Progenitor cell of endocrine pancreas (in vitro differentiated cells): Measurements from ENCODE around the gene SECISBP2. TPM values are rescaled to one million over a fixed set of nuclear protein-coding genes. Genes with fewer than 3 reads are reported as not detected.
"Not testable (repeated sequence)": the region's sequence is repeated elsewhere in the genome, so short reads cannot be mapped to it uniquely, and the experiment has no call there.

Source experiments
- DNase-seq: peaks from one replicate; pipeline ENCODE4 v3.0.0; 2021; ENCODE audit warnings: low spot score; ENCODE audit not compliant: unreplicated experiment
- H3K27ac Mint-ChIP-seq: 2 replicates; pipeline ENCODE4 v1.8.0; 2021; ENCODE audit warnings: mild to moderate bottlenecking, moderate library complexity, mixed read lengths
- H3K27me3 Mint-ChIP-seq: 2 replicates; pipeline ENCODE4 v1.8.0; 2021; ENCODE audit warnings: mixed read lengths
- H3K36me3 Mint-ChIP-seq: 2 replicates; pipeline ENCODE4 v1.8.0; 2022; ENCODE audit warnings: mixed read lengths; ENCODE audit not compliant: insufficient read depth
- H3K4me1 Mint-ChIP-seq: 2 replicates; pipeline ENCODE4 v1.8.0; 2021; ENCODE audit warnings: low read depth, mixed read lengths
- H3K4me3 Mint-ChIP-seq: 2 replicates; pipeline ENCODE4 v1.8.0; 2021; ENCODE audit warnings: low read depth, mild to moderate bottlenecking, moderate library complexity, mixed read lengths
- H3K9me3 Mint-ChIP-seq: 2 replicates; pipeline ENCODE4 v1.8.0; 2021; ENCODE audit warnings: low read depth, mixed read lengths
- total RNA-seq: library from RNA; stranded (reverse); gene quantifications from 2 replicates; pipeline ENCODE4 v1.2.1, GENCODE V29; 2021
- TF ChIP-seq, protein P1 (sequence below): fragments of 200-600 bp; sonication (generic); IDR thresholded peaks from one replicate; pipeline ENCODE4 v1.5.0; 2021; ENCODE audit warnings: antibody characterized with exemption, mild to moderate bottlenecking; ENCODE audit not compliant: unreplicated experiment

Gene SECISBP2
- total RNA-seq, 1 donor from 2014 or later = 73.5 TPM

- Mint-ChIP-seq H3K4me3 (no peak overlapping the region), H3K4me1 (no peaks in the 10 kb centered on the region), H3K27ac (no peak overlapping the region), H3K36me3 (peaks cover 51% of the 10 kb centered on the region), H3K9me3 (no peaks in the 10 kb centered on the region), H3K27me3 (no peaks in the 10 kb centered on the region)
- DNase-seq = no peak
- TF ChIP-seq, protein P1, sequence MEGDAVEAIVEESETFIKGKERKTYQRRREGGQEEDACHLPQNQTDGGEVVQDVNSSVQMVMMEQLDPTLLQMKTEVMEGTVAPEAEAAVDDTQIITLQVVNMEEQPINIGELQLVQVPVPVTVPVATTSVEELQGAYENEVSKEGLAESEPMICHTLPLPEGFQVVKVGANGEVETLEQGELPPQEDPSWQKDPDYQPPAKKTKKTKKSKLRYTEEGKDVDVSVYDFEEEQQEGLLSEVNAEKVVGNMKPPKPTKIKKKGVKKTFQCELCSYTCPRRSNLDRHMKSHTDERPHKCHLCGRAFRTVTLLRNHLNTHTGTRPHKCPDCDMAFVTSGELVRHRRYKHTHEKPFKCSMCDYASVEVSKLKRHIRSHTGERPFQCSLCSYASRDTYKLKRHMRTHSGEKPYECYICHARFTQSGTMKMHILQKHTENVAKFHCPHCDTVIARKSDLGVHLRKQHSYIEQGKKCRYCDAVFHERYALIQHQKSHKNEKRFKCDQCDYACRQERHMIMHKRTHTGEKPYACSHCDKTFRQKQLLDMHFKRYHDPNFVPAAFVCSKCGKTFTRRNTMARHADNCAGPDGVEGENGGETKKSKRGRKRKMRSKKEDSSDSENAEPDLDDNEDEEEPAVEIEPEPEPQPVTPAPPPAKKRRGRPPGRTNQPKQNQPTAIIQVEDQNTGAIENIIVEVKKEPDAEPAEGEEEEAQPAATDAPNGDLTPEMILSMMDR = no peak
Observed at GRCh38 chr9:89342948-89343347, 24.6 kb downstream of the SECISBP2 start.

DNA sequence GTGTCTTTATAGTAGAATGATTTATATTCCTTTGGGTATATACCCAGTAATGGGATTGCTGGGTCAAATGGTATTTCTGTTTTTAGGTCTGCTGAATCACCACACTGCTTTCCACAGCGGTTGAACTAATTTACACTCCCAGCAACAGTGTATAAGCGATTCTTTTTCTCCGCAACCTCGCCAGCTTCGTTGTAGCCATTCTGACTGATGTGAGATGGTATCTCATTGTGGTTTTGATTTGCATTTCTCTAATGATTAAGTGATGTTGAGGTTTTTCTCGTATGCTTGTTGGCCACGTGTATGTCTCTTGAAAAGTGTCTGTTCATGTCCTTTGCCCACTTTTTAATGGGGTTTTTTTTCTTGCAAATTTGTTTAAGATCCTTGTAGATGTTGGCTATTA is 25.5 kb downstream of the SECISBP2 start:
- H3K36me3 Mint-ChIP-seq = peaks cover 52% of the 10 kb centered on the region
- H3K27me3 Mint-ChIP-seq, H3K4me3 Mint-ChIP-seq, H3K4me1 Mint-ChIP-seq, H3K27ac Mint-ChIP-seq, H3K9me3 Mint-ChIP-seq, DNase-seq: not testable (repeated sequence)

DNA sequence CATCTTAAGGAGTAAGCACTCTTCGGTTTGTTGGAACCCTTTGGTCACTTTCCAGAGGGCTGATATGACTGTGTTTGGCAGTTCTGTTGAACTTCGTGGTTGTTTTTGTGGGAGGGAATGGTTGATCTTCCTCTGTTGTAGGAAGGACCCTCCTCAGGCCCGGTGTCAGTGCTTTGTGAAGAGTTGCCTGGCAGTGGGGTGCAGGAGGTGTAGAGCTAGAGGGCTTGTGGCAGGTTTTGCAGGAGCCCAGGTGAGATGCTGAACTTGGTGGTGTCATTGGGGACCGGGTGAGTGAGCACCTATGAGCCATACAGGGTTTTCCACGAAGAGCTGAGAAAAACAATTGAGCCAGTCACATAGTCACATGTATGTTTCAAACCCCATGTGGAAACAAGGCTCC is 27.2 kb downstream of the SECISBP2 start:
- H3K9me3 Mint-ChIP-seq = no peaks in the 10 kb centered on the region
- H3K27ac Mint-ChIP-seq = no peak overlapping the region
- peaks cover 51% of the 10 kb centered on the region for H3K36me3 Mint-ChIP-seq
- no peaks in the 10 kb centered on the region for H3K4me1 Mint-ChIP-seq
- no peak for DNase-seq
- no peak overlapping the region for H3K4me3 Mint-ChIP-seq
- TF ChIP-seq, protein P1 = no peak
- H3K27me3 Mint-ChIP-seq = no peaks in the 10 kb centered on the region

DNA sequence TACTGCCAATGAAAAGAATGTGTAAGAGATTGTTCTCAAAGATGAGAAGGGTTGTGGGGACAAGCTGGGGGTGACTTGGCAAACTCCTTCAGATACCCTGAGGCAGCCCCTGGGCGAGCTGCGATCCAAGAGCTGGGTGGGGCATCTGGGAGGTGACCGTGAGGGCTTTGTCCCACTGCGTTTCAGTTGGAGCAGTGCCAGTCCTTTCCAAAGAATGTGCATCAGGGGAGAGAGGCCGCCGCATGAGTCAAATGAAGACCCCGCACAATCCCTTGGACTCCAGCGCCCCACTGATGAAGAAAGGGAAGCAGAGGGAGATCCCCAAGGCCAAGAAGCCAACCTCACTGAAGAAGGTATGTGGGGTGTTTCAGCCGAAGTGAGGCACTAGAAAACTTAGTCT is 28.4 kb downstream of the SECISBP2 start:
- TF ChIP-seq, protein P1 = no peak
- no peak overlapping the region for H3K4me3 Mint-ChIP-seq
- H3K27ac Mint-ChIP-seq = no peak overlapping the region
- peaks cover 46% of the 10 kb centered on the region for H3K36me3 Mint-ChIP-seq
- DNase-seq = no peak
- H3K4me1 Mint-ChIP-seq = no peaks in the 10 kb centered on the region
- H3K9me3 Mint-ChIP-seq = no peaks in the 10 kb centered on the region
- H3K27me3 Mint-ChIP-seq = no peaks in the 10 kb centered on the region

- no peak overlapping the region for H3K27ac Mint-ChIP-seq
- H3K4me1 Mint-ChIP-seq = no peaks in the 10 kb centered on the region
- peaks cover 40% of the 10 kb centered on the region for H3K36me3 Mint-ChIP-seq
- DNase-seq = no peak
- no peaks in the 10 kb centered on the region for H3K9me3 Mint-ChIP-seq
- H3K27me3 Mint-ChIP-seq = no peaks in the 10 kb centered on the region
- H3K4me3 Mint-ChIP-seq = no peak overlapping the region
- TF ChIP-seq, protein P1 = no peak
Observed at GRCh38 chr9:89347651-89348050, 29.4 kb downstream of the SECISBP2 start.

GRCh38 chr9:89349607-89350006 is 31.3 kb downstream of the SECISBP2 start:
- Mint-ChIP-seq H3K27ac (no peak overlapping the region), H3K9me3 (no peaks in the 10 kb centered on the region), H3K4me3 (no peak overlapping the region), H3K4me1 (no peaks in the 10 kb centered on the region), H3K36me3 (peaks cover 27% of the 10 kb centered on the region), H3K27me3 (no peaks in the 10 kb centered on the region)
- TF ChIP-seq, protein P1 = no peak
- DNase-seq = no peak
